ENCODE data around the gene ZBTB4.

ZBTB4 gene

GRCh38 chr17:7439462-7440112 lies 39.8 kb downstream of the ZBTB4 start, which contains the start of gene FGF11:
TSS of gene FGF11 (plus strand) at chr17:7439512. CDS start at chr17:7439621, 109 bp downstream.
- Histone ChIP-seq H3K4me1 (ENCODE audit: insufficient read depth, low read length) (peaks cover 20% of the 10 kb centered on the region), H3K27me3 (ENCODE audit: insufficient read depth, low read length, poor library complexity) (no peaks in the 10 kb centered on the region), H3K4me2 (ENCODE audit: insufficient read depth, low read length) (no peak within 1 kb of the TSS), H3K4me3 (ENCODE audit: low read depth in 1 of 2, low read length in 2 of 2) (no peak within 1 kb of the TSS), H3K27ac (ENCODE audit: low read length) (no peak within 1 kb of the TSS), H2AFZ (ENCODE audit: low read depth, low read length) (no peak within 1 kb of the TSS), H3K36me3 (ENCODE audit: insufficient read depth, low read length) (peaks cover 4% of the 10 kb centered on the region; the same call in 1 of the 2 replicates), H3K9ac (ENCODE audit: low read depth, low read length) (no peak within 1 kb of the TSS), H3K9me3 (ENCODE audit: insufficient read depth, low read length, severe bottlenecking) (no peaks in the 10 kb centered on the region), H3K79me2 (ENCODE audit: insufficient read depth, low read length) (peaks cover 15% of the 10 kb centered on the region), H4K20me1 (ENCODE audit: insufficient read depth, low read length) (no peaks in the 10 kb centered on the region)
- TF ChIP-seq CTCF (IDR thresholded peaks at IDR 0.05; ENCODE audit: borderline replicate concordance, extremely low read depth, low read length, poor library complexity, severe bottlenecking) (no peak), EZH2 (IDR thresholded peaks at IDR 0.05; ENCODE audit: borderline replicate concordance, low read depth, low read length, severe bottlenecking) (no peak)
- no peak for DNase-seq
- ATAC-seq (ENCODE audit: insufficient read depth, low read depth) = no peak

GRCh38 chr17:7438656-7439460 lies 40.6 kb downstream of the ZBTB4 start:
- H3K4me3 ChIP-seq (ENCODE audit: low read depth in 1 of 2, low read length in 2 of 2) = no peak overlapping the region
- H3K27ac ChIP-seq (ENCODE audit: low read length) = no peak overlapping the region
- DNase-seq (no peak), ATAC-seq (ENCODE audit: insufficient read depth, low read depth) (no peak)
- no peak overlapping the region for H3K4me2 ChIP-seq (ENCODE audit: insufficient read depth, low read length)
- H3K27me3 ChIP-seq (ENCODE audit: insufficient read depth, low read length, poor library complexity) = no peaks in the 10 kb centered on the region
- H4K20me1 ChIP-seq (ENCODE audit: insufficient read depth, low read length) = no peaks in the 10 kb centered on the region
- peaks cover 15% of the 10 kb centered on the region for H3K79me2 ChIP-seq (ENCODE audit: insufficient read depth, low read length)
- H3K36me3 ChIP-seq (ENCODE audit: insufficient read depth, low read length) = peaks cover 4% of the 10 kb centered on the region; the same call in 1 of the 2 replicates
- TF ChIP-seq EZH2 (IDR thresholded peaks at IDR 0.05; ENCODE audit: borderline replicate concordance, low read depth, low read length, severe bottlenecking) = no peak
- no peak for TF ChIP-seq CTCF (IDR thresholded peaks at IDR 0.05; ENCODE audit: borderline replicate concordance, extremely low read depth, low read length, poor library complexity, severe bottlenecking)
- H3K9ac ChIP-seq (ENCODE audit: low read depth, low read length) = no peak overlapping the region
- H3K4me1 ChIP-seq (ENCODE audit: insufficient read depth, low read length) = peaks cover 17% of the 10 kb centered on the region
- H2AFZ ChIP-seq (ENCODE audit: low read depth, low read length) = no peak overlapping the region
- H3K9me3 ChIP-seq (ENCODE audit: insufficient read depth, low read length, severe bottlenecking) = no peaks in the 10 kb centered on the region

- peaks cover 15% of the 10 kb centered on the region for H3K79me2 ChIP-seq (ENCODE audit: insufficient read depth, low read length)
- ATAC-seq (ENCODE audit: insufficient read depth, low read depth) (no peak), DNase-seq (no peak)
- H3K27me3 ChIP-seq (ENCODE audit: insufficient read depth, low read length, poor library complexity) = no peaks in the 10 kb centered on the region
- H3K9ac ChIP-seq (ENCODE audit: low read depth, low read length) = no peak overlapping the region
- no peak overlapping the region for H2AFZ ChIP-seq (ENCODE audit: low read depth, low read length)
- TF ChIP-seq EZH2 (IDR thresholded peaks at IDR 0.05; ENCODE audit: borderline replicate concordance, low read depth, low read length, severe bottlenecking) (no peak), CTCF (IDR thresholded peaks at IDR 0.05; ENCODE audit: borderline replicate concordance, extremely low read depth, low read length, poor library complexity, severe bottlenecking) (no peak)
- H3K4me2 ChIP-seq (ENCODE audit: insufficient read depth, low read length) = no peak overlapping the region
- no peaks in the 10 kb centered on the region for H3K9me3 ChIP-seq (ENCODE audit: insufficient read depth, low read length, severe bottlenecking)
- H3K4me1 ChIP-seq (ENCODE audit: insufficient read depth, low read length) = peaks cover 17% of the 10 kb centered on the region
- no peak overlapping the region for H3K27ac ChIP-seq (ENCODE audit: low read length)
- H3K4me3 ChIP-seq (ENCODE audit: low read depth in 1 of 2, low read length in 2 of 2) = no peak overlapping the region
- no peaks in the 10 kb centered on the region for H4K20me1 ChIP-seq (ENCODE audit: insufficient read depth, low read length)
- peaks cover 4% of the 10 kb centered on the region; the same call in 1 of the 2 replicates for H3K36me3 ChIP-seq (ENCODE audit: insufficient read depth, low read length)
These were observed 41.3 kb downstream of the ZBTB4 start for GRCh38 chr17:7437950-7438614.
